ENCODE measurements around the gene RIPOR1. TPM values are rescaled to one million over a fixed set of nuclear protein-coding genes. Genes with fewer than 3 reads are reported as not detected.
"Not testable (repeated sequence)": the region's sequence is repeated elsewhere in the genome, so short reads cannot be mapped to it uniquely, and the experiment has no call there.

Gene RIPOR1
- polyA plus RNA-seq, 1 donor (not counting 4 experiments of a cell fraction or from before 2014, with no cell fraction given) = 5.3 TPM

DNA sequence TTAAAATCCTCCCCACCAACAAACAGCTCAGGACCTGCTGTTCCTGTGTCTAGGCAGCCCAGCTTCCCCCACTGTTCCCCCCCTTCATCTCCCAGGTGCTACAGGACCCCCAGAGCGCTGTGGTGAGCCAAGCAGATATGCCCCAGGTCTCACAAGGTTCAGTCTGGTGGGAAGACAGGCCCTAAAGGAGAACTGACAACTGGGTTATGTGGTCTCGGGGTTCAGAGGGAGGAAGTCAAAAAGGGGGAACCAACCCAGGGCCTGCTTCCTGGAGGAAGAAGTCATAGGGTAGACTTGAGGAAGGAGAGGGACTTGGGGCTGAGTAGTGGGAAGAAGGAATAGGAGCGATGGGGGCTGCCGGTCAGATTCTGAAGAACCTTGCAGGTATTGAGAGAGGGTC, 2.6 kb downstream of the RIPOR1 start:
- Histone ChIP-seq H3K79me2 (ENCODE audit: control insufficient read depth, insufficient read depth, low read length) (peaks cover 30% of the 10 kb centered on the region), H3K27ac (ENCODE audit: control insufficient read depth, insufficient read depth, low read length) (no peak overlapping the region), H3K4me1 (ENCODE audit: control insufficient read depth, extremely low read depth, insufficient read depth, low read length) (peaks cover 39% of the 10 kb centered on the region), H4K20me1 (ENCODE audit: control insufficient read depth, extremely low read depth, insufficient read depth, low read length) (no peaks in the 10 kb centered on the region), H3K36me3 (ENCODE audit: control insufficient read depth in 2 of 2, extremely low read depth in 1 of 2, insufficient read depth in 2 of 2, low read length in 2 of 2) (no peaks in the 10 kb centered on the region), H2AFZ (ENCODE audit: control insufficient read depth, low read length) (no peak overlapping the region), H3K9me1 (ENCODE audit: control insufficient read depth, extremely low read depth, insufficient read depth, low read length) (peaks cover 2% of the 10 kb centered on the region), H3K4me3 (ENCODE audit: control insufficient read depth in 2 of 3, extremely low read depth in 1 of 3, insufficient read depth in 2 of 3, low read depth in 1 of 3, low read length in 3 of 3) (no peak overlapping the region), H3K9me3 (ENCODE audit: control insufficient read depth, low read depth, low read length) (no peaks in the 10 kb centered on the region), H3K4me2 (ENCODE audit: control insufficient read depth, extremely low read depth, insufficient read depth, low read depth, low read length) (no peak overlapping the region), H3K27me3 (ENCODE audit: control insufficient read depth, extremely low read depth, insufficient read depth, low read length) (no peaks in the 10 kb centered on the region), H3K9ac (ENCODE audit: control insufficient read depth, extremely low read depth, insufficient read depth, low read length) (no peak overlapping the region)
- dilution Hi-C loops (cut with MboI; ENCODE audit: extremely low pct_ligation_motif_present, low sequenced_read_pairs) = no loop called here
- DNase-seq (ENCODE audit: low read depth, low spot score) (no peak), FAIRE-seq (no peak)
- TF ChIP-seq EZH2 (IDR thresholded peaks at IDR 0.05; ENCODE audit: low read length) = no peak
- TF ChIP-seq, protein P1, sequence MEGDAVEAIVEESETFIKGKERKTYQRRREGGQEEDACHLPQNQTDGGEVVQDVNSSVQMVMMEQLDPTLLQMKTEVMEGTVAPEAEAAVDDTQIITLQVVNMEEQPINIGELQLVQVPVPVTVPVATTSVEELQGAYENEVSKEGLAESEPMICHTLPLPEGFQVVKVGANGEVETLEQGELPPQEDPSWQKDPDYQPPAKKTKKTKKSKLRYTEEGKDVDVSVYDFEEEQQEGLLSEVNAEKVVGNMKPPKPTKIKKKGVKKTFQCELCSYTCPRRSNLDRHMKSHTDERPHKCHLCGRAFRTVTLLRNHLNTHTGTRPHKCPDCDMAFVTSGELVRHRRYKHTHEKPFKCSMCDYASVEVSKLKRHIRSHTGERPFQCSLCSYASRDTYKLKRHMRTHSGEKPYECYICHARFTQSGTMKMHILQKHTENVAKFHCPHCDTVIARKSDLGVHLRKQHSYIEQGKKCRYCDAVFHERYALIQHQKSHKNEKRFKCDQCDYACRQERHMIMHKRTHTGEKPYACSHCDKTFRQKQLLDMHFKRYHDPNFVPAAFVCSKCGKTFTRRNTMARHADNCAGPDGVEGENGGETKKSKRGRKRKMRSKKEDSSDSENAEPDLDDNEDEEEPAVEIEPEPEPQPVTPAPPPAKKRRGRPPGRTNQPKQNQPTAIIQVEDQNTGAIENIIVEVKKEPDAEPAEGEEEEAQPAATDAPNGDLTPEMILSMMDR (optimal IDR thresholded peaks at IDR 0.05 in 1 of 3, IDR thresholded peaks at IDR 0.05 in 1 of 3, conservative IDR thresholded peaks at IDR 0.05 in 1 of 3; ENCODE audit: extremely low read depth in 1 of 3, insufficient read depth in 2 of 3, low read length in 3 of 3) = no peak

DNA sequence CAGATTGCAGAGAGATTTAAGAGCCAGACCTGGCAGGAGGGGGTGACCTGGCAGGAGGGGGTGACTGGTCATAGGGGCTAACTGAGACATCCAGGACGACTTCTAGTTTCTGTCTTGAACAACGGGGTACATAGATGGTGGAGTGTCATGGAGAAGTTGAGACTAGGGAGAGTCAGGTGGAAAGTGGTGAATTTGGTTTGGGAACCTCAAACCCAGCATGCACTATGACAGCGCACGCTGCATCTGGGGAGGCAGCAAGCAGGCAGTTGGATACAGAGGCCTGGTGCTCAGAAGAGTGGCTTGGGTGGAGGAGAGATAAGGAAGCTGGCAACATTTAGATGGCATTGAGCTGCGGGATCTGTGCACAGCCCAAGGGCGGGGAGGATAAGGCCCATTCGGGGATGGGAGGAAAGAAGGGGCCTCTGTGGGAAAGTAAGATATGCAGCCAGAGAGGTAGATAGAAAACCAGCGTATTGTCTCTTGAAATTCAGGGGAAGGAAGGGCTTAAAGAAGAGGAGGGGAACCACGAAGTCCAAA, 4.5 kb downstream of the RIPOR1 start:
- Histone ChIP-seq H3K9me1 (ENCODE audit: control insufficient read depth, extremely low read depth, insufficient read depth, low read length) (peaks cover 2% of the 10 kb centered on the region), H3K9ac (ENCODE audit: control insufficient read depth, extremely low read depth, insufficient read depth, low read length) (no peak overlapping the region), H3K27ac (ENCODE audit: control insufficient read depth, insufficient read depth, low read length) (no peak overlapping the region), H3K9me3 (ENCODE audit: control insufficient read depth, low read depth, low read length) (no peaks in the 10 kb centered on the region), H3K4me2 (ENCODE audit: control insufficient read depth, extremely low read depth, insufficient read depth, low read depth, low read length) (no peak overlapping the region), H3K79me2 (ENCODE audit: control insufficient read depth, insufficient read depth, low read length) (peaks cover 31% of the 10 kb centered on the region), H3K4me3 (ENCODE audit: control insufficient read depth in 2 of 3, extremely low read depth in 1 of 3, insufficient read depth in 2 of 3, low read depth in 1 of 3, low read length in 3 of 3) (no peak overlapping the region), H3K4me1 (ENCODE audit: control insufficient read depth, extremely low read depth, insufficient read depth, low read length) (peaks cover 26% of the 10 kb centered on the region), H3K27me3 (ENCODE audit: control insufficient read depth, extremely low read depth, insufficient read depth, low read length) (no peaks in the 10 kb centered on the region), H4K20me1 (ENCODE audit: control insufficient read depth, extremely low read depth, insufficient read depth, low read length) (peaks cover 4% of the 10 kb centered on the region), H3K36me3 (ENCODE audit: control insufficient read depth in 2 of 2, extremely low read depth in 1 of 2, insufficient read depth in 2 of 2, low read length in 2 of 2) (no peaks in the 10 kb centered on the region), H2AFZ (ENCODE audit: control insufficient read depth, low read length) (no peak overlapping the region)
- TF ChIP-seq EZH2 (IDR thresholded peaks at IDR 0.05; ENCODE audit: low read length) = no peak
- TF ChIP-seq, protein P1 (optimal IDR thresholded peaks at IDR 0.05 in 1 of 3, IDR thresholded peaks at IDR 0.05 in 1 of 3, conservative IDR thresholded peaks at IDR 0.05 in 1 of 3; ENCODE audit: extremely low read depth in 1 of 3, insufficient read depth in 2 of 3, low read length in 3 of 3) = no peak
- FAIRE-seq = no peak
- DNase-seq (ENCODE audit: low read depth, low spot score) = no peak
- dilution Hi-C loops (cut with MboI; ENCODE audit: extremely low pct_ligation_motif_present, low sequenced_read_pairs) = no loop called here

DNA sequence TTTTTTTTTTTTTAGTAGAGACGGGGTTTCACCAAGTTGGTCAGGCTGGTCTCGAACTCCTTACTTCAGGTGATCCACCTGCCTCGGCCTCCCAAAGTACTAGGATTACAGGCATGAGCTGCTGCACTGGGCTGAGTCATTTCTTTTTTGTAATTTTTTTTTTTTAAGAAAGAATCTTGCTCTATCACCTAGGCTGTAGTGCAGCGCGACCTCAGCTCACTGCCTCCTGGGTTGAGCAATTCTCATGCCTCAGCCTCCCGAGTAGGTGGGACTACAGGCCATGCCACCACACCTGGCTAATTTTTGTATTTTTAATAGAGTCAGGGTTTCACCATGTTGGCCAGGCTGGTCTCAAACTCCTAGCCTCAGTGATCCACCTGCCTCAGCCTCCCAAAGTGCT, 5.4 kb downstream of the RIPOR1 start:
- H3K9me1 ChIP-seq (ENCODE audit: control insufficient read depth, extremely low read depth, insufficient read depth, low read length); H4K20me1 ChIP-seq (ENCODE audit: control insufficient read depth, extremely low read depth, insufficient read depth, low read length); H3K27ac ChIP-seq (ENCODE audit: control insufficient read depth, insufficient read depth, low read length); H3K4me3 ChIP-seq (ENCODE audit: control insufficient read depth in 2 of 3, extremely low read depth in 1 of 3, insufficient read depth in 2 of 3, low read depth in 1 of 3, low read length in 3 of 3); dilution Hi-C loops (cut with MboI; ENCODE audit: extremely low pct_ligation_motif_present, low sequenced_read_pairs); H3K36me3 ChIP-seq (ENCODE audit: control insufficient read depth in 2 of 2, extremely low read depth in 1 of 2, insufficient read depth in 2 of 2, low read length in 2 of 2); H3K4me2 ChIP-seq (ENCODE audit: control insufficient read depth, extremely low read depth, insufficient read depth, low read depth, low read length); FAIRE-seq; H2AFZ ChIP-seq (ENCODE audit: control insufficient read depth, low read length); H3K9ac ChIP-seq (ENCODE audit: control insufficient read depth, extremely low read depth, insufficient read depth, low read length); DNase-seq (ENCODE audit: low read depth, low spot score); H3K27me3 ChIP-seq (ENCODE audit: control insufficient read depth, extremely low read depth, insufficient read depth, low read length); H3K9me3 ChIP-seq (ENCODE audit: control insufficient read depth, low read depth, low read length): not testable (repeated sequence)
- Histone ChIP-seq H3K79me2 (ENCODE audit: control insufficient read depth, insufficient read depth, low read length) (peaks cover 31% of the 10 kb centered on the region), H3K4me1 (ENCODE audit: control insufficient read depth, extremely low read depth, insufficient read depth, low read length) (peaks cover 32% of the 10 kb centered on the region)
